HG03432 (cell line): ENCODE measurements around the gene RAMP1.

ENCODE experiments used
- ATAC-seq: cut with Tn5 transposase; IDR thresholded peaks from one replicate; pipeline ENCODE4 v1.9.1; 2021; ENCODE audit warnings: mild to moderate bottlenecking, moderate library complexity; ENCODE audit not compliant: unreplicated experiment

Gene RAMP1

DNA sequence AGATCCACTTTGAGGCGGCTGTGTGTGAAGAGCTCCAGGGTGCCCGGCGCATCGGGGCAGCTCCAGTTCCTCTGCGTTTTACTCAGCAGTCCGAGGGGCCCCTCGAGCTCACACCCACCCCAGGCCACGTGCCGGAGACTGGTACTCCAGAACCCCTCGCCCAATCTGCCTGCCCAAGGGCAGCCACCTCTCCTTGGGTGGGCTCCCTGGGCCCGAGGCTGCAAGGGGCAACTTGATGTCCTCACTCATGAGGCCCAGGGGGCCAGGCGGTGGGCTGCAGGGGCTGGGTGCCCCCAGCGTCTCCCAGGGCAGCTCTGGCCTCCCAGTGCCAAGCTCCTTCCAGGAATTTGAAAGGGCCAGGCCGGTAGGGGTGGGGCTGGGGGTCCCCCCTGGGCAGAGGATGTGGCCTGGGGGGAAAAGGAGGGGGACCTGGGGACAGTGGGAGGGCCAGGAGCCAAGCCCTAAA is 16.7 kb downstream of the RAMP1 start:
- ATAC-seq = no peak

DNA sequence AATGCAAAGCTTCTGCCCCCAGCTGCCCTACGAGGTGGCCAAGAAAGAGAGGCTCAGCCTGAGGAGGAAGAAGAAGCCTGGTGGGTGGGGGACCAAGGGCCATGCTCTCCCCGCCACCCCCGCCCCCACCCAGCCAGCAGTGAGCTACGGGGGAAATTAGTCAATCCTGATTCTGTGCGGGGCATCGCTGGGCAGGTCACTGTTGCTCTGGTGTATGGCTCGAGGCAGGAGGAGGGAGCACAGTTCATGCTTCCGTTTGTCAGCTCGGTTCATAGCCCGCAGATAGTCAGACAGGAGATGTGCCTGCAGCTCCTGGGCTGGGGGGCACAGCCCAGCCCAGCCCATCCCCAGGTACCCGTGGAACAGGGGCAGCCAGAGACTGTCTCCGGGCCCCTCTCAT is 17.1 kb downstream of the RAMP1 start:
- ATAC-seq = no peak

GRCh38 chr2:237876951-237877491 is 17.6 kb downstream of the RAMP1 start:
- ATAC-seq = no peak

GRCh38 chr2:237877576-237878307 is 18.3 kb downstream of the RAMP1 start:
- ATAC-seq = no peak

- ATAC-seq = no peak
Observed at GRCh38 chr2:237878321-237879057, 19.1 kb downstream of the RAMP1 start.

GRCh38 chr2:237879058-237879430 is 19.6 kb downstream of the RAMP1 start:
- no peak for ATAC-seq

- ATAC-seq = no peak
Observed at GRCh38 chr2:237879991-237880560, 20.7 kb downstream of the RAMP1 start.

DNA sequence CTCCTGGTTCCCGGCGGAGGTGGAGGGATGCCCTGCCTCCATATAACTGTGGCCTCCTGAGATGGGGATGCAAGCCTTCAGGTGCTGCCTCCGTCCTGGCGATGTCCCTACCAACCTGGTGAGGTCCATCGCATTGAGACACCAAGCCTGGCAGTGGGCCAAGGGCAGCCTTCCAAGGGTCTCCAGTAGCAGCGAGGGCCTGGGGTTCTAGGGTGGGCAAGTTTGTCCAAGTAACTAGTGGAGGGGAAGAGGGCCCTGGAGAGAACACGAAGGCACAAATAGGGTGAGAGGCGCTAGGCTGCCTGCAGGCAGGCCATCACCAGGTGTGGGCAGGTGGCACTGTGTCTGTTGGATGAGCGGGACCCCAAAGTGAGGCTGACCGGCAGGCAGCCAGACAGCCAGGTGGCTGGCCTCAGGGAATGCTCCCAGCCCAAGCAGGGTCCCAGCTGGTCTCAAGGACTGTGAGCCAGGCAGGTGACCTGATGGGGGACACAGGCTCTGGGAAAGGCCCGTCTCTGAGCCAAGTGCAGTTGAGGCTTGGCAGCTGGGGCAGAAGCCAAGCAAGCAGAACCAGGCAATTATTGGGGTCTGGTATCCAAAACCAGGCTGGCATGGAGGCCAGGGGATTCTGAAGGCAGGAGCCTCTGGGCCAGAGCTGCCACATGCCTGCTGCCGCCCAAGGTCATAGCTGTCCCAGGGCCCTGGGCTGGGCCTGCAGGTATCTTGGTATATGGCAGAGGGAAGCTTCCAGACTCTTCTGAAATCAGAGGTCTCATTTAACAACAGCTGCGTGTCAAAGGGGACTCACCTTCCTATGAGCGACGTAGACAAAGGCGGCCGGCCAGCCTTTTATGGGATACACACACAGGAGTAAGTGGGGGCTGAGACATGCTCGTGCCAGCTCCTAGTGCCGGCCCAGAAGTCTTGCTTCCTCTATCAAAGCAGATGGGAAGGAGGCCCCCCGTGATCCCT is 23.4 kb downstream of the RAMP1 start:
- ATAC-seq = no peak

DNA sequence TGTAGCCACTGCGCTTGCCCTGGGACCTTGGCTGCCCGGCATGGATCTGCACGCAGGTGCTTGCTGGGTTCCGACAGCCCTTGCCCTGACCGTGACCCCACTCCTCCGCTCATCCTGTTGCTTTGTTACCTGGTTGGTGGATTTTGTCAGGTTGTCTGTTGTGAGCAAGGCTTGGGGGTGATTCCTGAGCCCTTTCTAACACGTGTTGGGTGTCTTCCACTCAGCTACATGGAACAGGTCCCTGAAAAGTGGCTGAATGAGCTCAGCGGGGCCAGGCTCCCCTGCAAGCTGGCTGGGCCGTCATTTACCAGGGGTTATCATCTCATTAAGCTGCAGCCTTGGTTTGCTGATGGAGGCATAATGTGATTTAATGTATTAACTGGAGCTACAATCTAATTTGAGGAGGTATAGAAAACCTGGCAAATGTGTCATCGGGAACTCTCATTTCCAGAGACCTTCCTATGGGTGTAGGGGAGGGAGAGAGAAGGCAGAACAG is 24.6 kb downstream of the RAMP1 start:
- ATAC-seq = no peak

DNA sequence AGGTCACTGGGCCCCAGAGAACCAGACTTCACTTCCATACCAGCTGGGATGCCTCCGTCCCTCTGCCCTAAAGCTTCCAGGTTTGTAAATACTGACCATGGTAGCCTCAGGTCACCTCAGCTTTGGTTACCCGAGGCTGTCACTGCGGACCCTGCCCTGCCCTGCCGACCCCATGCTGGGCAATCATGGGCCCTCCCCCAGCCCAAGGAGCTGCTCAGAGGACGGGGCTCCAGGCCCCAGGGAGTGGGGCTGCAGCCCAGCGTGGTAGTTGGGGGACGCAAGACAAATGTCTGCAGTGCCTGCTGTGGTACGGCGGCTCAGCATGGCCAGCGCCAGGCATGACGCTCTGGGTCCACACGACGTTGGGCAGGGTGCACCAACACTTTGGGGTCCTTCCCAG is 25.3 kb downstream of the RAMP1 start:
- no peak for ATAC-seq

DNA sequence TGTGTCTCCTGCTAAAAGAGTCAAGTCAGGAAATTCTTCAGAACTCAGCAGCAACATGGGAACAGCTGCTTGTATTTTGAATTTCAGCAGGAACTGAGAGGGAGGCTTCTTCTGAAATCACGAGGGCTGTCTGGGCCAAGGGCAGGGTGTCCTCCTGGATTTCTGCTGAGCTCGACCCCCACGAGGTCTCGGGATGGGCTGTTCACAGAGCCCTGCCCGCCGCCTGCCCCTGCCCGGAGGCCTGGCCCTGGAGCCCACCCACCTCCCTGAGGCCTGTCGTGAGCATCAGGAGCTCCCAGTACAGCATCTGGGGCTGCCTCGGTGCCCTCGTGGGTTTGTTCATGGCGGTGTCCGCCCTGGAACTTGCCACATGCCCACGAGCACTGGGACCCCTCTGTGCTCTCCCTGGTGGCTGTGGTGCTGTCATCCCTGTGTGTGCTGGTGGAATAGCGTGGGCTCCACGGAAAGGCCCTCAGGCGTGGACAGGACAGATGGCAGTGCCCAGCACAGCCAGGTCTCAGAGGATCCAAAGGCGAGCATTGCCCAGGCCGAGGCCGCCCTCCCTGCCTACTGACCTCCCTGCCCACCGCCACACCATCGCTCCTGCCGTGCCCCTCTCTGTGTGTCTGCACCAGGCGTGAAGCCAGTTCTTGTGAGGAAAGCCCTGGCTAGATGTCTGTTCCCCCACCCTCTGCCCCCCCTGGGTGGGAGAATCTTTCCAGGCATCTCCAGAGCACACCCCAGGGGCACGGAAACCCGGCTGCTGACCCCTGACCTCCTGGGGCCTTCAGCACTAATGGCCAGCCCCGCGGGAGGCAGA is 25.9 kb downstream of the RAMP1 start:
- no peak for ATAC-seq

GRCh38 chr2:237885931-237886684 is 26.7 kb downstream of the RAMP1 start:
- ATAC-seq = no peak

DNA sequence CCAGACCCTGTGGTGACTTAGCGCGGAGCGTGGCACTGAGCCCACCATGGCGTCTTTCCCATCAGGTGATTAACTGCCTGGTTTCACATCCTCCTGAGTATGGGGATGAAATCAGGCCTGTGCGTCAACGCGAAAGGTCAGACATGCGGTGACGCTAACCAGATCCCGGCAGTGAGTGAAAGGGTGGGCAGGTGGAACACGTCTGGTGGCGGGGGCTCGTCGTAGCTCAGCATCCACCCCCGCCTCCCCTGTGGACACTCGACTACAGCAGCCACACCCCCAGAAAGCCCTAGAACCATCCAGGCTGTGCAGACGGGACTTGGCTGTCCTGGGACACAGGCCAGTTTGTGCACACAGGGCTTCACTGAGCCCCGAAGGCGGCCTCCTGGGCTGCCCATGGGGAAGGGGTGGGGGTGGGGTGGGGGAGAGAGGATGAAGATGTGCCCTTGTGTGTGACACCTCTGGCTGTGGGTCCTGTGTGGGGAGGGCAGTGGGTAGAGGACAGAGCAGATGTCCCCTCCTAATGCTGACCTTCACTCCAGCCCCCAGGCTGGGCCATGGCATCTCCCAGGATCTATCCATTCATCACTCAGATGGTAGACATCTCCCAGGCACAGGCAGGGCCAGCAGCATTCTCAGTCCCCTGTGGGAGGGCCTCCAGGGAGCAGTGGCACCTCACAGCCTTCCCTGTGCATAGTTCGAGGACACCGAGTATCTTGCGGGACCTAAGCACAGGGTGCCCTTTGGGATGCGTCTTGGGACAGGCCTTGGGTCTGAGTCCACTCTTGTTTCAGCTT is 27.5 kb downstream of the RAMP1 start:
- ATAC-seq = no peak

DNA sequence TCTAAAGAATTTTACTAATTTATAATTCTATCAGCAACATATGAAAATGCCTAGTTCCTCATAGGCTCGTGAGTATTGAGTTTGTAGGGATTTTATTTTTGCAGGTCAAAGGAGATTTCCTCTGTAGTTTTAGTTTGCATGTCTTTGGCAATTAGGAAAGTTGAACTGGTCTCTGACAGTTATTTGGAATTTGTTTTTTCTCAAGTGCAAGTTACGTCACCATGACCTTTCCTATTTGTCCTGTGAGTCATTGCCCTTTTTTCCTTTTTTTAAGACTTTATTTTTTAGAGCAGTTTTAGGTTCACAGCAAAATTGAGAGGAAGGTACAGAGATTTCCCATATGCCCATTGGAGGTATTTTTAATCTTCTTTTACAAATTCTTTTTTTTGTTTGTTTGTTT is 29.0 kb downstream of the RAMP1 start:
- ATAC-seq = no peak

DNA sequence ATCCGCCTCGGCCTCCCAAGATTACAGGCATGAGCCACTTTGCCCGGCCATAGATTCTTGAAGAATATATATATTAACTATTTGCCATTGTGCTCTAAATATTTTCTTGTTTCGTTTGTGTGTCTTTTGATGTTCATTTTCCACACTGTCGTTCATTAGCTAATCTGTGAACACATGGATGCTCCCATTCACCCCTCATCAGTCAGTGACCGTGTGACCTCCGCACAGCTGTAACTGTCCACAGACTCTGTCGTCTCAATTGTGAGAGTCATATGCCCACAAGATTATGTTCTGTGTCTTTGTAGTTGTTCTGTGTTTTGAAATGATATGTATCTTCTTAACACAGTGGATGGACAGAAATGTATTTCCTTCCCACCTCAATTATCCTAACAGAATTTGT is 29.6 kb downstream of the RAMP1 start:
- no peak for ATAC-seq

- no peak for ATAC-seq
Observed at GRCh38 chr2:237889811-237890210, 30.4 kb downstream of the RAMP1 start.

DNA sequence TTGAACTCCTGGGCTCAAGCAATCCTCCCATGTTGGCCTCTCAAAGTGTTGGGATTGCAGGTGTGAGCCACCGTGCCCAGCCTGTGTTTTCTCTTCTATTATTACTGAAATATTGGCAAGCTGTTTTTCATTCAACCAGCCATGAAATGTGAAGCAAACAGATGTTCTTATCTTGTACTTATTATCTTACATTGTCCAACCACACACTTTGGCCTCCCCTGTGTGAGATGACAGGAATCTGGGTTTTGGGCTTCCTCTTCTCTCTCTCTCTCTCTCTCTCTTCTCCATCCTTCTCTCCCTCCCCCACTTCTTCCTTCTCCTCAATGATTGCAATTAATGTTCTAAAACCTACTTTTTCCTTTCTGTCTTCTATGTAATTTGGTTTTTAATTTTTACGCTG is 33.1 kb downstream of the RAMP1 start:
- no peak for ATAC-seq

- no peak for ATAC-seq
Observed at GRCh38 chr2:237892984-237893595, 33.7 kb downstream of the RAMP1 start.
